ENCODE data around the gene TDRD6.
A peak's percentile ranks its signal among the peaks of the same experiment; 100 is the strongest.

TDRD6 gene

GRCh38 chr6:46688966-46689335 lies 1.3 kb downstream of the TDRD6 start:
- DNase-seq = no peak

GRCh38 chr6:46689657-46690056 lies 2.0 kb downstream of the TDRD6 start:
- no peak for DNase-seq

- DNase-seq = no peak
These were observed 2.6 kb downstream of the TDRD6 start for GRCh38 chr6:46690141-46690755.

- no peak for DNase-seq
These were observed 3.3 kb downstream of the TDRD6 start for GRCh38 chr6:46690911-46691451.

GRCh38 chr6:46699970-46700369 lies 12.3 kb downstream of the TDRD6 start:
- DNase-seq = no peak

- DNase-seq = peak; percentile 70
These were observed 16.9 kb downstream of the TDRD6 start for GRCh38 chr6:46704562-46704961.

- DNase-seq = no peak
These were observed 18.8 kb downstream of the TDRD6 start for GRCh38 chr6:46706464-46706863.

- peak; percentile 43 for DNase-seq
These were observed 23.8 kb downstream of the TDRD6 start for GRCh38 chr6:46711491-46711890.

- DNase-seq = peak; percentile 91
These were observed 27.5 kb downstream of the TDRD6 start for GRCh38 chr6:46715141-46715540.

- DNase-seq = no peak
These were observed 31.4 kb downstream of the TDRD6 start for GRCh38 chr6:46719099-46719498.

- DNase-seq = peak; percentile 44
These were observed 32.7 kb downstream of the TDRD6 start for GRCh38 chr6:46720401-46720800.

GRCh38 chr6:46729787-46730326 lies 42.2 kb downstream of the TDRD6 start:
- peak; percentile 33 for DNase-seq

- peak; percentile 94 for DNase-seq
These were observed 43.3 kb downstream of the TDRD6 start for GRCh38 chr6:46730921-46731461.

- peak; percentile 61 for DNase-seq
These were observed 45.7 kb downstream of the TDRD6 start for GRCh38 chr6:46733341-46733801.

GRCh38 chr6:46734867-46735719 lies 47.4 kb downstream of the TDRD6 start, which contains the start of gene PLA2G7:
PLA2G7 (minus strand) TSS chr6:46735375; CDS start chr6:46722891, 12,484 bp downstream.
- peak; percentile 82 for DNase-seq

- DNase-seq = no peak
These were observed 48.0 kb downstream of the TDRD6 start for GRCh38 chr6:46735720-46736031.

GRCh38 chr6:46736906-46737305 lies 49.2 kb downstream of the TDRD6 start:
- no peak for DNase-seq

- no peak for DNase-seq
These were observed 53.8 kb downstream of the TDRD6 start for GRCh38 chr6:46741482-46741881.

- no peak for DNase-seq
These were observed 54.2 kb downstream of the TDRD6 start for GRCh38 chr6:46741910-46742309.

GRCh38 chr6:46743425-46744158 lies 55.9 kb downstream of the TDRD6 start:
- no peak for DNase-seq

- DNase-seq = peak; percentile 39
These were observed 56.6 kb downstream of the TDRD6 start for GRCh38 chr6:46744159-46744725.

- no peak for DNase-seq
These were observed 58.3 kb downstream of the TDRD6 start for GRCh38 chr6:46745973-46746372.

Data from suppressor macrophage treated with lipopolysaccharide for 4 hours (primary cell).